Parathyroid adenoma (tissue), 2 donors: ENCODE results near the gene SYTL2.

ENCODE experiments used
- H2AFZ ChIP-seq: fragments of 300-600 bp; sonication (generic); one replicate; pipeline ENCODE4 v1.7.0; 2017; ENCODE audit warnings: antibody characterized with exemption, mild to moderate bottlenecking
- H3K27ac ChIP-seq: fragments of 300-600 bp; sonication (generic); one replicate; pipeline ENCODE4 v1.7.0; 2017
- H3K27me3 ChIP-seq: fragments of 300-600 bp; sonication (generic); one replicate; pipeline ENCODE4 v1.7.0; 2017; ENCODE audit warnings: low read length; ENCODE audit not compliant: control insufficient read depth, insufficient read depth
- H3K36me3 ChIP-seq: fragments of 300-600 bp; sonication (generic); one replicate; pipeline ENCODE4 v1.7.0; 2017; ENCODE audit warnings: low read length; ENCODE audit not compliant: control insufficient read depth, insufficient read depth
- H3K4me1 ChIP-seq: fragments of 300-600 bp; sonication (generic); one replicate; pipeline ENCODE4 v1.7.0; 2017; ENCODE audit warnings: control low read depth
- H3K4me2 ChIP-seq: fragments of 300-600 bp; sonication (generic); one replicate; pipeline ENCODE4 v1.7.0; 2017; ENCODE audit warnings: low read length
- H3K4me3 ChIP-seq: fragments of 300-600 bp; sonication (generic); one replicate; pipeline ENCODE4 v1.7.0; 2017; ENCODE audit warnings: low read depth, low read length
- H3K79me2 ChIP-seq: fragments of 300-600 bp; sonication (generic); one replicate; pipeline ENCODE4 v1.7.0; 2017; ENCODE audit warnings: control low read depth
- H3K9ac ChIP-seq: fragments of 300-600 bp; sonication (generic); one replicate; pipeline ENCODE4 v1.7.0; 2017; ENCODE audit warnings: mild to moderate bottlenecking
- H3K9me3 ChIP-seq: fragments of 300-600 bp; sonication (generic); one replicate; pipeline ENCODE4 v1.7.0; 2017; ENCODE audit warnings: low read length; ENCODE audit not compliant: control insufficient read depth
- CTCF ChIP-seq: fragments of 300-600 bp; sonication (generic); IDR thresholded peaks from one replicate; pipeline ENCODE4 v1.7.0; 2017; ENCODE audit warnings: antibody characterized with exemption, mild to moderate bottlenecking
- donor health status: primary hyperparathyroidism.

SYTL2 gene

DNA sequence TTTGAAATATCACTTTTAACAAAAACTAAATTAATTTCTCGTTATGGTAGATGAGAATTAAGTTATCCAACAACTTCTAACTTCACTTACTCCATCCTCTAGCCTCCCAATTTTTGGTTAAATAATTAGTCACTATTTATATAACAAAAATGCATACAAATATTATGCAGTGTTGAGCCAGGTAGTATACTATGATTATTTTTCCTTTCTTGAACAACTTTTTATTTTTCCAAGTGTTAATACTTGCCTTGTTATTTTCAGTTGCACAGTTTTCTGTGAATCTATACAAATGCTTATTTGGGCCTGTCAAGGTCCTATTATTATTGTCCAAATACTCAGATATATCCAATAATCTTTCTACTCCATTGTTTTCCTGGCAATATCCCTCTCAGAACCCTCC is 24.3 kb upstream of the SYTL2 start:
- TF ChIP-seq CTCF = no peak
- no peaks in the 10 kb centered on the region for H3K4me1 ChIP-seq
- no peaks in the 10 kb centered on the region for H3K27me3 ChIP-seq
- no peak overlapping the region for H3K4me2 ChIP-seq
- H3K27ac ChIP-seq = no peak overlapping the region
- H3K9me3 ChIP-seq = no peaks in the 10 kb centered on the region
- H3K4me3 ChIP-seq = no peak overlapping the region
- H3K36me3 ChIP-seq = no peaks in the 10 kb centered on the region
- no peak overlapping the region for H3K9ac ChIP-seq
- H3K79me2 ChIP-seq = no peaks in the 10 kb centered on the region
- no peak overlapping the region for H2AFZ ChIP-seq

DNA sequence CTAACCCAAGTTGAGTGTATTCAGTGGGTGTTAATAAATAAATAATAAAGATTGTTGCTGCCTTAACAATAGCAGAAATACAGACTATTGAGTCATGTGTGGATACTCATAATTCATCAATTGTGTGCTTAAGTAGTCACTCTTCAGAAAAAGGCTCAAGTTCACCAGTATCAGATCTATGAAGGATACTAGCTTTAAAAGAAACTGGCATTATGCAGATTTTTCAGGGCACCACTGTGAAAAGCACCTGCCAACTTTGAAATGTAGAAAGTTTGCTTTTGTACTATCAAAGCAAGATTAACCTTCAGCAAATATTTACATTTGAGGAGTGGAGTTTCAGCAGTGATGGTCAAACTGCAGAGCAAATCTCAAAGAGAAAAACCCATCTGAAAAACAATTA is 20.1 kb upstream of the SYTL2 start:
- no peak overlapping the region for H3K27ac ChIP-seq
- no peaks in the 10 kb centered on the region for H3K27me3 ChIP-seq
- no peaks in the 10 kb centered on the region for H3K36me3 ChIP-seq
- TF ChIP-seq CTCF = no peak
- H2AFZ ChIP-seq = no peak overlapping the region
- H3K4me2 ChIP-seq = no peak overlapping the region
- H3K79me2 ChIP-seq = no peaks in the 10 kb centered on the region
- no peak overlapping the region for H3K9ac ChIP-seq
- peaks cover 10% of the 10 kb centered on the region for H3K4me1 ChIP-seq
- no peaks in the 10 kb centered on the region for H3K9me3 ChIP-seq
- no peak overlapping the region for H3K4me3 ChIP-seq

GRCh38 chr11:85829172-85829571 is 18.2 kb upstream of the SYTL2 start:
- H3K4me1 ChIP-seq = peaks cover 10% of the 10 kb centered on the region
- H3K36me3 ChIP-seq = no peaks in the 10 kb centered on the region
- no peak overlapping the region for H3K9ac ChIP-seq
- H3K4me2 ChIP-seq = no peak overlapping the region
- H3K9me3 ChIP-seq = no peaks in the 10 kb centered on the region
- no peaks in the 10 kb centered on the region for H3K79me2 ChIP-seq
- H3K27me3 ChIP-seq = no peaks in the 10 kb centered on the region
- no peak for TF ChIP-seq CTCF
- no peak overlapping the region for H3K4me3 ChIP-seq
- no peak overlapping the region for H2AFZ ChIP-seq
- no peak overlapping the region for H3K27ac ChIP-seq

DNA sequence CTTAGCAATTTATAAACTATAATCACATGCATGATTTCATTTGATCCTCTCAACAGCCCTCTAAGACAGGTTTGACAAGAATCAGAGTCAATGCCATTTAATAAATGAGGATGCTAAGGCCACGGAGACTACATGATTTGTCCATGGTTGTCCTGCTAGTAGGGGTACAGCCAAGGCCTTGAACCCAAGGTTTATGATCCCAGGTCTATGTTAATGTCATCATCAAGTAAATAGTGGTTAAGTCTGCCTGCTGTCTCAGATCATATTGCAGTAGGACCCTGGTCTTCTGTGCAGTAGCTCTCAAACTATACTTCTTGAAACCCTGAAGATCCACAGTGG is 17.7 kb upstream of the SYTL2 start:
- H3K4me1 ChIP-seq = peaks cover 10% of the 10 kb centered on the region
- no peak overlapping the region for H3K9ac ChIP-seq
- no peak overlapping the region for H2AFZ ChIP-seq
- no peak for TF ChIP-seq CTCF
- no peaks in the 10 kb centered on the region for H3K36me3 ChIP-seq
- H3K27ac ChIP-seq = no peak overlapping the region
- no peak overlapping the region for H3K4me2 ChIP-seq
- H3K79me2 ChIP-seq = no peaks in the 10 kb centered on the region
- H3K9me3 ChIP-seq = no peaks in the 10 kb centered on the region
- no peak overlapping the region for H3K4me3 ChIP-seq
- no peaks in the 10 kb centered on the region for H3K27me3 ChIP-seq

DNA sequence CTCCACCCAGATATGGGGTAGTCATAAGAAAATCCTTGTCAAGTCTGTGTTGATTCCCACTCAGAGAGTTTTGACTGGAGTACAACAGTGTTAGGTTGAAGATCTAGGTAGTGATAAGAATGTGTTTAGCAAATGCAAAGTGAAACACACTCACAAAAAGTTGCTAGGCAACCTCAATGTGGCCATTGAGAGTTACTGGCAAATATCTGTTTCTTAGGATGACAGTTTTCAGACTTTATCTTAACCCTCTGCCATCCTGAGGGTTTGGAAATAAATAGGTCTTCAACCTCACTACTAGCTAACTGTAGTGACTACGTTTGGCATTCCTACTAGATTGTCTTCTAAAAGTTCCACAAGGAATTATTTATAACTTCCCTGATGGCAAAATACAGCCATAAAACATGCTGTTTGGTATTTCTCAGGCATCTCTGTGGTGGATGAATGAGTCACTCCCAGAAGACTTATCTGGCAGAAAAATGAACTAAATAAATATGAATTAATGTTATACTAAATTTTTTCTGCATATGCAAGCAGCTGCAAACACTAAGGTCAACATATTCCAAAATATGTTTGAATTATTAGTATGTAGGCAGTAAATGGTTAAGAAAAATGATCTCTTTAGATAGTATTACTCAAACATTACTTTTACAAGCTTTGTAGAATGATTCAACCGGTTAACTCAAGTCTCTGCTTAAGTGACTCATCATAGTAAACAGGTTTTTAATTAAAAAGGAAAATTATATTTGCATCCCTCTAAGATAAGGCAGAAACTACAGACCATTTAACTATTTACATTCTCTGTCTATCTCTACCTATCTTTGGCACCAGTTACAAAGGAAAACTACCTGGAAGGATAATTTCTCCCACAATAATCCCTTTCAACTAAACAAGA is 17.1 kb upstream of the SYTL2 start:
- Histone ChIP-seq H3K79me2 (no peaks in the 10 kb centered on the region), H3K4me1 (peaks cover 10% of the 10 kb centered on the region), H3K27ac (no peak overlapping the region), H3K27me3 (no peaks in the 10 kb centered on the region), H3K4me2 (no peak overlapping the region), H2AFZ (no peak overlapping the region), H3K9me3 (no peaks in the 10 kb centered on the region), H3K36me3 (no peaks in the 10 kb centered on the region), H3K4me3 (no peak overlapping the region), H3K9ac (no peak overlapping the region)
- TF ChIP-seq CTCF = no peak
